ENCODE results near the gene RABGAP1L. TPM values are rescaled to one million over a fixed set of nuclear protein-coding genes. Genes with fewer than 3 reads are reported as not detected.

Gene RABGAP1L
- total RNA-seq, 2 donors from 2014 or later: 51.4 to 124 TPM

- Histone ChIP-seq H3K27ac (no peak overlapping the region), H3K4me1 (no peaks in the 10 kb centered on the region), H3K36me3 (replicated peaks in 1 of 2; ENCODE audit: insufficient read depth in 1 of 2, low read depth in 2 of 2) (no peaks in the 10 kb centered on the region), H3K27me3 (no peaks in the 10 kb centered on the region), H3K4me3 (no peak overlapping the region), H3K9me3 (no peaks in the 10 kb centered on the region)
- ATAC-seq: no peak
- no peak for DNase-seq
- intact Hi-C loops (cut with DNase I): no loop called here
- 95 to 98% methylated on average over 2 of the region's 2 CpGs for WGBS, 2 donors
- no peak for TF ChIP-seq CTCF (IDR thresholded peaks at IDR 0.05)
- TF ChIP-seq POLR2A (IDR thresholded peaks at IDR 0.05): no peak
Observed at GRCh38 chr1:174284052-174284451, 124.7 kb downstream of the RABGAP1L start.

- intact Hi-C loops (cut with DNase I): no loop called here
- no peak for DNase-seq
- TF ChIP-seq POLR2A (IDR thresholded peaks at IDR 0.05) (no peak), CTCF (IDR thresholded peaks at IDR 0.05) (no peak)
- Histone ChIP-seq H3K4me3 (no peak overlapping the region), H3K4me1 (no peaks in the 10 kb centered on the region), H3K36me3 (replicated peaks in 1 of 2; ENCODE audit: insufficient read depth in 1 of 2, low read depth in 2 of 2) (no peaks in the 10 kb centered on the region), H3K27me3 (no peaks in the 10 kb centered on the region), H3K27ac (no peak overlapping the region), H3K9me3 (no peaks in the 10 kb centered on the region)
- no peak for ATAC-seq
- 96 to 100% methylated on average over 1 of the region's 1 CpG for WGBS, 2 donors
Observed at GRCh38 chr1:174286042-174286441, 126.7 kb downstream of the RABGAP1L start.

GRCh38 chr1:174289644-174290310, 130.5 kb downstream of the RABGAP1L start:
- H3K27ac ChIP-seq: no peak overlapping the region
- DNase-seq (no peak), ATAC-seq (no peak)
- TF ChIP-seq POLR2A (IDR thresholded peaks at IDR 0.05) (no peak), CTCF (IDR thresholded peaks at IDR 0.05) (no peak)
- H3K27me3 ChIP-seq: no peaks in the 10 kb centered on the region
- WGBS, 2 donors: 43 to 96% methylated on average over 1 to 2 of the region's 2 CpGs
- intact Hi-C loops (cut with DNase I): no loop called here
- H3K36me3 ChIP-seq (replicated peaks in 1 of 2; ENCODE audit: insufficient read depth in 1 of 2, low read depth in 2 of 2): no peaks in the 10 kb centered on the region
- H3K4me3 ChIP-seq: no peak overlapping the region
- no peaks in the 10 kb centered on the region for H3K9me3 ChIP-seq
- H3K4me1 ChIP-seq: no peaks in the 10 kb centered on the region

GRCh38 chr1:174291059-174291458, 131.7 kb downstream of the RABGAP1L start:
- H3K9me3 ChIP-seq: no peaks in the 10 kb centered on the region
- no peak overlapping the region for H3K27ac ChIP-seq
- H3K4me1 ChIP-seq: no peaks in the 10 kb centered on the region
- H3K4me3 ChIP-seq: no peak overlapping the region
- TF ChIP-seq CTCF (IDR thresholded peaks at IDR 0.05) (no peak), POLR2A (IDR thresholded peaks at IDR 0.05) (no peak)
- H3K36me3 ChIP-seq (replicated peaks in 1 of 2; ENCODE audit: insufficient read depth in 1 of 2, low read depth in 2 of 2): no peaks in the 10 kb centered on the region
- H3K27me3 ChIP-seq: no peaks in the 10 kb centered on the region
- intact Hi-C loops (cut with DNase I): no loop called here
- DNase-seq (no peak), ATAC-seq (no peak)

GRCh38 chr1:174296309-174296708, 137.0 kb downstream of the RABGAP1L start:
- intact Hi-C loops (cut with DNase I): no loop called here
- H3K36me3 ChIP-seq (replicated peaks in 1 of 2; ENCODE audit: insufficient read depth in 1 of 2, low read depth in 2 of 2): no peaks in the 10 kb centered on the region

More at GRCh38 chr1:174296309-174296708, 137.0 kb downstream of the RABGAP1L start:
- ATAC-seq: no peak
- TF ChIP-seq CTCF (IDR thresholded peaks at IDR 0.05): no peak
- no peak for TF ChIP-seq POLR2A (IDR thresholded peaks at IDR 0.05)
- no peak overlapping the region for H3K27ac ChIP-seq
- no peak overlapping the region for H3K4me3 ChIP-seq
- no peaks in the 10 kb centered on the region for H3K4me1 ChIP-seq
- whole genome bisulfite sequencing, 2 donors: 92 to 97% methylated on average over 4 of the region's 4 CpGs
- no peaks in the 10 kb centered on the region for H3K27me3 ChIP-seq
- no peak for DNase-seq
- H3K9me3 ChIP-seq: peaks cover 0 to 7% (median 3%) of the 10 kb centered on the region in 3 donors

Data from body of pancreas (tissue), 4 donors.